Fibroblast of pulmonary artery (primary cell): ENCODE data around the gene PTPRM.

Experiments used
- DNase-seq: peaks from one replicate; pipeline ENCODE4 v3.0.0-alpha.2; 2010; ENCODE audit warnings: low read depth
- H3K4me3 ChIP-seq: replicated peaks from 2 replicates; pipeline ENCODE4 v1.5.1; 2011; ENCODE audit warnings: low read depth, mild to moderate bottlenecking, control low read depth, low read length, moderate library complexity
- TF ChIP-seq, protein P1 (sequence below): IDR thresholded peaks from 2 replicates; pipeline ENCODE4 v1.5.1; 2011; ENCODE audit warnings: mild to moderate bottlenecking, control low read depth, low read length, inconsistent platforms; ENCODE audit errors: missing control alignments

PTPRM gene

DNA sequence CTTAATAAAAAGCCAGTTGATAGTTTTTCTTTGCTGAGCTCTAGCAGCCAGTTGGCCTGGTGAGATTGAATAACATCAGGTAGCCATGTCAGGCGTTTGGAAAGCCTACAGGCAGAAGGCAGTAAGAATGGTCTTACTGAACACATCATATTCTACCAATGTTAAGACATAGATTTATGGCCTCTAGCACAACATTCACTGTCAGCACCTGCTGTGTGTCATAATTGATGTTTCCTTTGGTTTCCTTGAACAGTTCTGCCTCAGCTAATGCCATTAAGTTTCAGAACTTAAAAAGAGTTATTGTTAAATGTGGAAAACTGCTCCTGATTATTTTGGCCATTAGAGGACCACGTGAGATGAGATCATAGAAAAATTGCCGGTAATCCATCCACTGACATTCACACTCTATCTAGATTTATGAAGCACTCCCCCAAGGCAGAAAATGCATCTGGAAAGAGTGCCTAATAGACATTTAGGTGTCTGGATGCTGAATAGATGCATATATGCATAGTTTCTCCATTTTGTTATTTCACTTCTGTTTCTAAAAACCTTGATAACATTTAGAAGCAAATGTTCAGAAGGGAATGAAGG is 434.7 kb downstream of the PTPRM start:
- no peak for DNase-seq
- H3K4me3 ChIP-seq: no peak overlapping the region
- TF ChIP-seq, protein P1, sequence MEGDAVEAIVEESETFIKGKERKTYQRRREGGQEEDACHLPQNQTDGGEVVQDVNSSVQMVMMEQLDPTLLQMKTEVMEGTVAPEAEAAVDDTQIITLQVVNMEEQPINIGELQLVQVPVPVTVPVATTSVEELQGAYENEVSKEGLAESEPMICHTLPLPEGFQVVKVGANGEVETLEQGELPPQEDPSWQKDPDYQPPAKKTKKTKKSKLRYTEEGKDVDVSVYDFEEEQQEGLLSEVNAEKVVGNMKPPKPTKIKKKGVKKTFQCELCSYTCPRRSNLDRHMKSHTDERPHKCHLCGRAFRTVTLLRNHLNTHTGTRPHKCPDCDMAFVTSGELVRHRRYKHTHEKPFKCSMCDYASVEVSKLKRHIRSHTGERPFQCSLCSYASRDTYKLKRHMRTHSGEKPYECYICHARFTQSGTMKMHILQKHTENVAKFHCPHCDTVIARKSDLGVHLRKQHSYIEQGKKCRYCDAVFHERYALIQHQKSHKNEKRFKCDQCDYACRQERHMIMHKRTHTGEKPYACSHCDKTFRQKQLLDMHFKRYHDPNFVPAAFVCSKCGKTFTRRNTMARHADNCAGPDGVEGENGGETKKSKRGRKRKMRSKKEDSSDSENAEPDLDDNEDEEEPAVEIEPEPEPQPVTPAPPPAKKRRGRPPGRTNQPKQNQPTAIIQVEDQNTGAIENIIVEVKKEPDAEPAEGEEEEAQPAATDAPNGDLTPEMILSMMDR: no peak

DNA sequence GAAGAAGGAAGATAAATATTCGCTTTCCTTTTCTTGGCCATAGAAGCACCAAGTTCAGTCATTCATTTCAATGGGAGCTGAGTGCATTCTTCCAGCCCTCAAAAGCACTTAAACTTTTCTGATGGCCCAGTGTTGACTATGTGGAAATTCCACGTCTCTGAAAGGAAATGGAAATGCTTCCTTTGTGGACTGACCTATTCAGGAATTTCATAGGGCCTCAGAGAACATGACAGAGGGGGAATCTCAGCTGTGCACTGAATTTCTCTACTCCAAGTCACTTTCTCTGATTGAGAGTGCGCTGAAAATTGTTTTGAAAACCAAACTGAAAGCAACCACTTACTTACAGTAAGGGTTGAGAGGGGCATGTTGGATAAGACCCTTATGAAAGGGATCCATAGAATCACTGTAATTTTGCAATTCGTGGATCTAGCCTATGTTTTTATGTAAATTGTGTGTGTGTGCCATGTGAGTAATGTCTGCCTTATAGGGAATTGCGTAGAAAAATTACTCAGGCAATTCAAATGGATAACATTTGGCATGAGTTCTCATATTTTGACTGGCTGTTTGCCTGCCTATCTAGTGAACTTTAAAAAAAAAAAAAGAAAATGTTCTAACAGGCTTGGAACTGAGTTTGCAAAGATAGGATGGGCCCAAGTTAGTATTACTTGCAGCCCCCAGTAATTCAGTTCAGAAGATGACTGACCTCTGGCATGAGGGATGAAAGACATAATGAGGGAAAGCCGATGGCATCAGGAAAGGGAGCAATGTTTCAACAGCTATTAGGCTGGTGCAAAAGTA is 437.0 kb downstream of the PTPRM start:
- peak; percentile 81 for DNase-seq
- TF ChIP-seq, protein P1: no peak
- peak overlapping the region; percentile 2 for H3K4me3 ChIP-seq

DNA sequence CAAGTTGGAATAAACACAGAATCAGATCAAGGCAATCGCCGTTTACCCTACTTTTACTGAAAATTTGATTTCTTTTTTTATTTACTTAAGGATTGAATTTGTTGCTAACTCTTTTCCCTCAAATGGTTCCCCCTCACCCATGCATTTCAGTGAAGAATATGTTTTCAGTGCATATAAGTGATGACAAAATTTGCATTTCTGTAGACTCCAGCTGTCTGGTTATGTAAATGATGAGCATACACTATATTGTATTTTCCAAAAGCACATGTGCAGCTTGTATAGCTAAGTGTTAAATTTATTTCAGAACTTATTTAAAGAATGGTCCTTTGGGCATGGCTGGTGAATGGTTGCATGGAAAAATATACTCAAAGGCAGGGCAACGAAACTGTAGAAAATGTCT is 437.7 kb downstream of the PTPRM start:
- H3K4me3 ChIP-seq: no peak overlapping the region
- DNase-seq: no peak

DNA sequence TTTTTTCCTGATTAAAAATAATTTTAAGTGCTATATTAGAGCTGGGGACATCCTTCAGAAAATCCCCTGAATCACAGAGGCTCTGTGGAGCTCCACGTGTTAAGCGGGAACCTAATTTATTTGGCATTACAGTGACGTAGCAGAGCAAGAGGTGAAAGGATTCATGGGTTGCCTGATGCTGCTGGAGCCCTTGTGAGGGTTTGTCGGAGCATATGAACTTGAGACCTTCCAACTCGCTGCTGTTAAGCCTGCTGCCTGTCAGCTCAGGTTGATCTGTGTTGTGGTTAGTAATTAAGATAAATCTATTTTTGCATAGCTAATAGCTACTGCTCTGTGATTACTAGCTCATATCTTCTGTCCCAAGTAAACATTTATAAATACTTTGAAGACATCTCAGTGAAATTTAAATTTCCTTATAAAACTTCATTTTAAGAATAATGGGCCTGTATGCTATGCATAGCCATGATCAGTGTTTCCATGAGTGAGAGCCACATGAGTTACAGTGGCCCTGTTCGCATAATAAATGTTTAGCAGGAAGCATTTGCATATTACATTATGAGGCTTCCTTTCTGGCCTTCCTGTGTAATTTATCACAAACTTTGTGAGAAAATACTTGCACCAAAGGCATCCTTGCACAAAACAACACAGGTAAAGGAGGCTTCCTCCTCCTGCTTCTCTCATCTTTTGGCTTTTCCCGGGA is 438.9 kb downstream of the PTPRM start:
- TF ChIP-seq, protein P1: no peak
- H3K4me3 ChIP-seq: no peak overlapping the region
- DNase-seq: no peak

More for the DNA sequence above, 437.7 kb downstream of the PTPRM start:
- TF ChIP-seq, protein P1: no peak

DNA sequence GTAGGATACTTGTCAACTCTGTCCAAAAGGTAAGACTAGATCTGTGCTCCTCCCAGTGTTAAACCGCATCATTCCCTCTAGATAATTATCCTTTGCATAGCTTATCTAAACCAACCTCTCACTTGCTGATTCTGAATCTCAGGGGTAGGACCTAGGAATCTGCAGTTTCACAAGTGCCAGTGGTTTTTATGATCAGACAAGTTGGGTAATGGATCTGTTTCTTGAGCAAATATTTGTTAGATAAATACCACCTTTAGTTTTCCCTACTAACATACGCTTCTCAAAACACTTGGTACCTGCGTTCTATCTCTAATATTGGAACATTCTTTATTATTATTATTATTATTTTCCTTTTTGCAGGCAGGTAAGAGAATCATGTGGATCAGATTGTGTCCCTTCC is 439.9 kb downstream of the PTPRM start:
- H3K4me3 ChIP-seq: no peak overlapping the region
- TF ChIP-seq, protein P1: no peak
- no peak for DNase-seq

DNA sequence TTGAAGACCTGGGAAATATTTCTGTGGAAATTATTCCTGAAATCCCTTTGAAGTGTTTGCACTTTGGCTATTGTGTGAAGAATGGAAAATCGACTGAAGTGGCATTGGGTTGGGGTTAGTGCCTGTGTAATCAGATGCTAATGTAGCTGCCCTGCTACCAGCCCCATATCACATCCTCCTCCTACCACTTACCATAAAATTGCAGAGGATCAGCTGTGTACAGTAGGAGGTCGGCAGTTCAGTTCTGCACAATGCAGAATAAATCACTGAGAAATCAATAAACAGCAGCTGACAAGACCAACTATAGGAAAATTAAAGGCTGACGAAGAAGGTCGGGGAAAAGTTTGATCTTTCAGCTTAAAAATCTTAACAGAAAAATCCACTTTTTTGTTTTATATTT is 440.9 kb downstream of the PTPRM start:
- no peak overlapping the region for H3K4me3 ChIP-seq
- no peak for DNase-seq
- TF ChIP-seq, protein P1: no peak
